CD4-positive, alpha-beta memory T cell (primary cell): ENCODE results near the gene ANKRD13D. TPM values are rescaled to one million over a fixed set of nuclear protein-coding genes. Genes with fewer than 3 reads are reported as not detected.

Experiments used
- CTCF ChIA-PET: fragments of 350-600 bp; sonication (Branson Sonifier 250); formaldehyde crosslinking; loops from one replicate; lab custom pipeline; 2021; ENCODE audit warnings: inconsistent platforms; ENCODE audit not compliant: partially characterized antibody; lab: Charles Lee
- POLR2A ChIA-PET: fragments of 350-600 bp; sonication (Branson Sonifier 250); formaldehyde crosslinking; loops from one replicate; lab custom pipeline; 2021; ENCODE audit not compliant: partially characterized antibody; lab: Charles Lee
- DNase-seq, 5 donors: peaks; one replicate each; pipeline versions ENCODE4 v3.0.0 to v3.0.0-alpha.2; 2020 to 2022; ENCODE audit warnings: mixed read lengths in 1 of 5
- H3K27ac ChIP-seq: one replicate; pipeline ENCODE4 v1.7.0; 2013; ENCODE audit warnings: low read depth, low read length
- H3K27me3 ChIP-seq: 2 replicates; pipeline ENCODE4 v1.7.0; 2013; ENCODE audit warnings: mild to moderate bottlenecking, low read length, moderate library complexity; ENCODE audit not compliant: insufficient read depth
- H3K36me3 ChIP-seq: 2 replicates; pipeline ENCODE4 v1.7.0; 2013; ENCODE audit warnings: mild to moderate bottlenecking, low read length, moderate library complexity; ENCODE audit not compliant: insufficient read depth
- H3K4me1 ChIP-seq: 2 replicates; pipeline ENCODE4 v1.7.0; 2013; ENCODE audit warnings: mild to moderate bottlenecking, low read length, moderate library complexity; ENCODE audit not compliant: insufficient read depth
- H3K4me3 ChIP-seq, 2 donors: one replicate each; pipeline ENCODE4 v1.7.0; 2013; ENCODE audit warnings: low read length in 2 of 2, mild to moderate bottlenecking in 1 of 2
- H3K9me3 ChIP-seq, 2 donors: one replicate each; pipeline ENCODE4 v1.7.0; 2013; ENCODE audit warnings: low read length in 2 of 2, control low read depth in 1 of 2; ENCODE audit not compliant: control insufficient read depth in 1 of 2
- H3K27ac Mint-ChIP-seq, 7 donors: one replicate each; pipeline ENCODE4 v1.8.0; 2020 to 2021; ENCODE audit warnings: mixed read lengths in 7 of 7, mild to moderate bottlenecking in 6 of 7, inconsistent platforms in 3 of 7, moderate library complexity in 3 of 7
- H3K27me3 Mint-ChIP-seq, 2 donors: one replicate each; pipeline ENCODE4 v1.8.0; 2020 to 2021; ENCODE audit warnings: mixed read lengths in 2 of 2
- H3K36me3 Mint-ChIP-seq, 2 donors: one replicate each; pipeline ENCODE4 v1.8.0; 2020 to 2021; ENCODE audit warnings: mixed read lengths in 2 of 2, inconsistent platforms in 1 of 2, mild to moderate bottlenecking in 1 of 2
- H3K4me1 Mint-ChIP-seq, 4 donors: one replicate each; pipeline ENCODE4 v1.8.0; 2020 to 2021; ENCODE audit warnings: mixed read lengths in 4 of 4, mild to moderate bottlenecking in 1 of 4
- H3K4me3 Mint-ChIP-seq, 8 donors: one replicate each; pipeline ENCODE4 v1.8.0; 2020 to 2021; ENCODE audit warnings: mixed read lengths in 8 of 8, mild to moderate bottlenecking in 7 of 8, moderate library complexity in 6 of 8, inconsistent platforms in 3 of 8
- H3K9me3 Mint-ChIP-seq, 8 donors: one replicate each; pipeline ENCODE4 v1.8.0; 2020 to 2021; ENCODE audit warnings: mixed read lengths in 8 of 8, mild to moderate bottlenecking in 5 of 8, inconsistent platforms in 3 of 8, moderate library complexity in 1 of 8
- intact Hi-C: fragments of 100-400 bp; cut with micrococcal nuclease; formaldehyde crosslinking; loops from one replicate; pipeline ENCODE4 v1.15.1; 2023
- polyA plus RNA-seq, 2 donors: library from polyadenylated mRNA; unstranded; fragments of 300-500 nt; fragmentation: Illumina TruSeq; gene quantifications; one replicate each; pipeline ENCODE4 v1.2.3, GENCODE V29; 2021
- total RNA-seq, 2 experiments: library from RNA; stranded (reverse); gene quantifications; one replicate each; pipeline ENCODE4 v1.2.3, GENCODE V29; 2021

Gene ANKRD13D
- total and polyA plus RNA-seq, 4 experiments from 2014 or later = 12.0 to 247 (median 138) TPM

DNA sequence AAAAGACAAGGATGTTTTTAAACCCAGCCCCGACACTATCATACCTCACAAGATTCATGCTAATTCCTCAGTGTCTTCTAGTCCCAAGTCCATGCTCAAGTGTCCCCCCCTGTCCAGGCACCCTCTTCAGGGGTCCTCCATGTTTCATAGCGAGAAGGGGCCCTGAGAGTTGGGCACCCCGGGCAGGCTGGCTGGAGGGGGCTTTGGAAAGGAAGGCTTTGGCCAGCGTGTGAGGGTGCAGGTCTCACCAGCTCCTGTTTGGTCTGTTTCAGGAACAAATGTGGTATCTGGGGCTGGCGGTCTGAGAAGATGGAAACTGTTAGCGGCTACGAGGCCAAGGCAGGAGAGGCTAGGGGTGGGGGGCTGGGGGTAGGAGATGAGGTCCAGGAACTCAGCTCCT, 9.7 kb downstream of the ANKRD13D start:
- Histone ChIP-seq H3K27ac (peak overlapping the region; percentile 23), H3K36me3 (peaks cover 34% of the 10 kb centered on the region), H3K27me3 (no peaks in the 10 kb centered on the region), H3K4me3 (no peak overlapping the region), H3K4me1 (peaks cover 20% of the 10 kb centered on the region), H3K9me3 (no peaks in the 10 kb centered on the region)
- no peaks in the 10 kb centered on the region for H3K27me3 Mint-ChIP-seq
- intact Hi-C loops = no loop called here
- no peak overlapping the region for H3K4me3 Mint-ChIP-seq
- H3K27ac Mint-ChIP-seq = peak overlapping the region in 4 of 7 donors; percentile 3 to 36 (median 22)
- POLR2A ChIA-PET = interaction anchor here (0.9 to 14.6 kb wide), 6 partner anchors 8 to 103 kb away, joined by 3 to 196 read pairs (median 12); partner anchors contain the start of genes ANKRD13D, GRK2 and PPP1CA
- peaks cover 33 to 47% of the 10 kb centered on the region in 2 donors for H3K36me3 Mint-ChIP-seq
- H3K9me3 Mint-ChIP-seq = peaks cover 0 to 20% (median 11%) of the 10 kb centered on the region in 8 donors
- peaks cover 17 to 33% (median 19%) of the 10 kb centered on the region in 4 donors for H3K4me1 Mint-ChIP-seq
- peak in 1 of 5 donors; percentile 27 for DNase-seq
- CTCF ChIA-PET = interaction anchor here (0.7 kb wide), 1 partner anchor 37 kb away, joined by 4 read pairs; no protein-coding TSS in a partner anchor

DNA sequence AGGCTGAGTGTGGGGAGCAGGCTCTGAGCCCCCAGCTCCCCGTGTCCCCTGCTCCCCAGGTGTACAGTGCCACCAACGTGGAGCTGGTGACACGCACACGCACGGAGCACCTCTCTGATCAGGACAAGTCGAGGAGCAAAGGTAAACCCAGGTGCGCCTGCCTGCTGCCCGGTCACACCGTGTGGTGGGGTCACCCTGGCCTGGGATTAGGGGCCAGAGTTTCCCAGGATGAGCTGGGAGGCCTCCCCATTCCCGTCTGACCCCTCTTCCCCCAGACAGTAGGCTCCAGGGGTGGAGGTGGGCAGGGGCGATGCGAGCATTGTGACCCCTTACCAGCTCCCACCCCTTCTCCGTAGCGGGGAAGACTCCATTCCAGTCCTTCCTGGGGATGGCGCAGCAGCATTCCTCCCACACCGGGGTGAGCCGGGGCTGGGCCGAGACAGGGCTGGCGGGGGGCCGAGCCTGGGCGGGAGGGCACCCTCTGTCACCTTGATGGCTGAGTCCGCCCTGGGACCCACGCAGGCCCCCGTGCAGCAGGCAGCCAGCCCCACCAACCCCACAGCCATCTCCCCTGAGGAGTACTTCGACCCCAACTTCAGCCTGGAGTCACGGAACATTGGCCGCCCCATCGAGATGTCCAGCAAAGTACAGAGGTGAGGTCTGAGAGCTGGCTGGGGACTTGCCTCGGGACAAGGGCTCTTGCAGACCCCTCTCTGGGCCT, 10.5 kb downstream of the ANKRD13D start:
- ChIA-PET POLR2A (interaction anchor here (0.9 to 14.6 kb wide), 6 partner anchors 9 to 102 kb away, joined by 3 to 196 read pairs (median 12); partner anchors contain the start of genes ANKRD13D and PPP1CA), CTCF (interaction anchor here (1.7 kb wide), 1 partner anchor 38 kb away, joined by 5 read pairs; no protein-coding TSS in a partner anchor)
- peaks cover 0 to 19% (median 11%) of the 10 kb centered on the region in 8 donors for H3K9me3 Mint-ChIP-seq
- Histone ChIP-seq H3K36me3 (peaks cover 34% of the 10 kb centered on the region), H3K27ac (peak overlapping the region; percentile 23), H3K4me1 (peaks cover 21% of the 10 kb centered on the region), H3K4me3 (no peak overlapping the region), H3K9me3 (no peaks in the 10 kb centered on the region), H3K27me3 (no peaks in the 10 kb centered on the region)
- H3K4me1 Mint-ChIP-seq = peaks cover 15 to 35% (median 19%) of the 10 kb centered on the region in 4 donors
- intact Hi-C loops = no loop called here
- DNase-seq = peak in 1 of 5 donors; percentile 22
- H3K27ac Mint-ChIP-seq = peak overlapping the region in 2 of 7 donors; percentile 32 to 35
- peaks cover 29 to 45% of the 10 kb centered on the region in 2 donors for H3K36me3 Mint-ChIP-seq
- H3K27me3 Mint-ChIP-seq = no peaks in the 10 kb centered on the region
- H3K4me3 Mint-ChIP-seq = no peak overlapping the region

- Histone ChIP-seq H3K27ac (no peak overlapping the region), H3K27me3 (no peaks in the 10 kb centered on the region), H3K4me3 (no peak overlapping the region), H3K4me1 (peaks cover 24% of the 10 kb centered on the region), H3K36me3 (peaks cover 34% of the 10 kb centered on the region), H3K9me3 (no peaks in the 10 kb centered on the region)
- Mint-ChIP-seq H3K9me3 (peaks cover 0 to 16% (median 10%) of the 10 kb centered on the region in 8 donors), H3K4me3 (peak overlapping the region in 1 of 8 donors; percentile 15), H3K4me1 (peaks cover 15 to 40% (median 21%) of the 10 kb centered on the region in 4 donors), H3K36me3 (peaks cover 23 to 40% of the 10 kb centered on the region in 2 donors), H3K27ac (peak overlapping the region in 3 of 7 donors; percentile 17 to 47 (median 35)), H3K27me3 (no peaks in the 10 kb centered on the region)
- ChIA-PET POLR2A (interaction anchor here (0.9 to 14.6 kb wide), 5 partner anchors 10 to 32 kb away, joined by 4 to 196 read pairs (median 20); partner anchors contain the start of gene ANKRD13D), CTCF (interaction anchor here (0.9 to 1.7 kb wide), 3 partner anchors 15 to 39 kb away, joined by 3 to 5 read pairs (median 3); no protein-coding TSS in a partner anchor)
- intact Hi-C loops = no loop called here
- DNase-seq = no peak
Measured at GRCh38 chr11:67300256-67300755, 11.2 kb downstream of the ANKRD13D start.

GRCh38 chr11:67300756-67301312, 11.7 kb downstream of the ANKRD13D start:
- DNase-seq = no peak
- CTCF ChIA-PET = interaction anchor here (0.9 to 1.7 kb wide), 3 partner anchors 14 to 39 kb away, joined by 3 to 5 read pairs (median 3); no protein-coding TSS in a partner anchor
- intact Hi-C loops = no loop called here
- Mint-ChIP-seq H3K4me1 (peaks cover 15 to 45% (median 22%) of the 10 kb centered on the region in 4 donors), H3K36me3 (peaks cover 19 to 38% of the 10 kb centered on the region in 2 donors), H3K27me3 (no peaks in the 10 kb centered on the region), H3K9me3 (peaks cover 0 to 14% (median 10%) of the 10 kb centered on the region in 8 donors), H3K27ac (peak overlapping the region in 1 of 7 donors; percentile 15), H3K4me3 (no peak overlapping the region)
- Histone ChIP-seq H3K27me3 (no peaks in the 10 kb centered on the region), H3K4me1 (peaks cover 24% of the 10 kb centered on the region), H3K36me3 (peaks cover 34% of the 10 kb centered on the region), H3K27ac (no peak overlapping the region), H3K4me3 (no peak overlapping the region), H3K9me3 (no peaks in the 10 kb centered on the region)
- POLR2A ChIA-PET = interaction anchor here (0.9 to 14.6 kb wide), 6 partner anchors 10 to 33 kb away, joined by 4 to 196 read pairs (median 34); partner anchors contain the start of gene ANKRD13D

GRCh38 chr11:67301313-67301921, 12.3 kb downstream of the ANKRD13D start:
- peaks cover 34% of the 10 kb centered on the region for H3K36me3 ChIP-seq
- H3K4me3 Mint-ChIP-seq = no peak overlapping the region

DNA sequence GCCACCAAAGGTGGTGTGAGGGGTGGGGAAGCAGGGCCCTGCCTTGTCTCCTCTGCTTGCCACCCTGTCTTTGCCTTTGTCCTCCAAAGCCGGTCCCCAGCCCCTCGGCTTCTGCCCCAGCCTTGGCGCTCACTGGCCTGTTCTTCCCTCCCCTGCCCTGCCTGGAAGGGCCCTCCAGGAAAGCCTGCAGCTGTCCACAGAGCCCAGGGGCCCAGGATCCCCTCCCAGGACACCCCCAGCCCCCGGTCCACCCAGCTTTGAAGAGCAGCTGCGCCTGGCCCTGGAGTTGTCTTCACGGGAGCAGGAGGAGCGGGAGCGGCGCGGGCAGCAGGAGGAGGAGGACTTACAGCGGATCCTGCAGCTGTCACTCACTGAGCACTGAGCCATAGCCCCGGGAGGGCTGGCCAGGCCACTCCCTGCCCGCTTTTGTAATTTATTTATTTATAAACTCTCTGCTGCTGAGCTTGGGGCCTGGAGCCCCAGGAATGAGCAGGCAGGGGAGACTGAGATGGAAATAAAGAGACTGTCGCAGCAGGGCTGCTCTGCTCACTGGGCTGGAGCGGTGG, 12.9 kb downstream of the ANKRD13D start:
- no peaks in the 10 kb centered on the region for H3K27me3 Mint-ChIP-seq
- POLR2A ChIA-PET = interaction anchor here (0.6 to 14.6 kb wide), 13 partner anchors 12 to 685 kb away, joined by 3 to 196 read pairs (median 20); partner anchors contain the start of genes ANKRD13D, GRK2, POLD4 and PPP1CA
- H3K27ac Mint-ChIP-seq = peak overlapping the region in 5 of 7 donors; percentile 30 to 72 (median 64)
- no peaks in the 10 kb centered on the region for H3K9me3 ChIP-seq
- H3K27me3 ChIP-seq = no peaks in the 10 kb centered on the region
- H3K9me3 Mint-ChIP-seq = peaks cover 0 to 2% (median under 1%) of the 10 kb centered on the region in 8 donors
- intact Hi-C loops = loop anchor here (2.0 kb wide), 2 partner anchors 13 to 15 kb away; partner anchors contain the start of gene ANKRD13D
- peaks cover 7 to 27% of the 10 kb centered on the region in 2 donors for H3K36me3 Mint-ChIP-seq
- H3K4me3 Mint-ChIP-seq = peak overlapping the region in 6 of 8 donors; percentile 40 to 74 (median 61)
- CTCF ChIA-PET = interaction anchor here (1.1 to 3.6 kb wide), 2 partner anchors 24 to 49 kb away, joined by 5 to 9 read pairs; no protein-coding TSS in a partner anchor
- DNase-seq = no peak
- peak overlapping the region; percentile 68 for H3K27ac ChIP-seq
- H3K4me1 Mint-ChIP-seq = peaks cover 9 to 35% (median 17%) of the 10 kb centered on the region in 4 donors
- peaks cover 24% of the 10 kb centered on the region for H3K4me1 ChIP-seq
- peaks cover 34% of the 10 kb centered on the region for H3K36me3 ChIP-seq
- no peak overlapping the region for H3K4me3 ChIP-seq

More at GRCh38 chr11:67301313-67301921, 12.3 kb downstream of the ANKRD13D start:
- ChIA-PET CTCF (interaction anchor here (0.9 to 1.2 kb wide), 2 partner anchors 14 to 33 kb away, joined by 3 read pairs; no protein-coding TSS in a partner anchor), POLR2A (interaction anchor here (1.7 to 14.6 kb wide), 7 partner anchors 11 to 38 kb away, joined by 4 to 196 read pairs (median 47); partner anchors contain the start of genes ANKRD13D and GRK2)
- no peaks in the 10 kb centered on the region for H3K27me3 ChIP-seq
- Mint-ChIP-seq H3K27ac (no peak overlapping the region), H3K9me3 (peaks cover 0 to 8% (median 4%) of the 10 kb centered on the region in 8 donors), H3K4me1 (peaks cover 13 to 40% (median 18%) of the 10 kb centered on the region in 4 donors), H3K36me3 (peaks cover 13 to 32% of the 10 kb centered on the region in 2 donors), H3K27me3 (no peaks in the 10 kb centered on the region)
- intact Hi-C loops = no loop called here
- H3K4me1 ChIP-seq = peaks cover 24% of the 10 kb centered on the region
- H3K9me3 ChIP-seq = no peaks in the 10 kb centered on the region
- DNase-seq = no peak
- no peak overlapping the region for H3K4me3 ChIP-seq
- no peak overlapping the region for H3K27ac ChIP-seq
